ENCODE results near the gene TIMM29.

Gene TIMM29

DNA sequence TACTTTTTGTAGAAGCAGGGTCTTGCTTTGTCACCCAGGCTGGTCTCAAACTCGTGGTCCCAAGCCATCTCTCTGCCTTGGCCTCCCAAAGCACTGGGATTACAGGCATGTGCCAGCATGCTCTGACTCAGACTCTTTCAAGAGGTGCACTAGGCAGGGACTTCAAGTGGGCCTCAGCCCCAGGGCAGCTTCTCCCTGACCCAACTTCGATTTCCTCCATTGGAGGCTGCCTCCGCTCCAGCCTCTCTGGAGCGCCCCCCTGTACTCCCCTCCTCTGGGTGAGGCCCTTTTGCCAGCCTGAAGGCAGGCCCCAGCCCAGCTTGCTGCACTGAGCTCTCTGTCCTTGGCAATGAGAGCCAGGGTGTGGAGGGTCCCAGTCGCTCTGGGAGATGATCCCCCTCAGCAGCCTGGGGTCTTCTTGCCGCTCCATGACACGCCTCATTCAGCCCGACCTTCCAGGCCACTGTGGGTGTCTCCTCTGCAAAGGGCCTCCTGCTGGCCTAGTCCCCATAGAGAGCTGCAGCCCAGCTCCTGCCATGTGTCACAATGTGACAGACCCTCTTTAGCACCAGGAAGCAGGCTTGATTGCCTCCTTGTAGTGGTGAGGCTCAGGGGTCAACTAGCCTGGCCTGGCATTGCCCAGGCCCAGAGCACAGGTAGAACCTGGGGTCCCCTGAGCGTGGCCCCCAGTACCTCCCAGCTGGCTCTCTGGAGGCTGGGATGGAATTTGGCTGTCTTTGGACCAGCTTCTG, 40.8 kb upstream of the TIMM29 start:
- H3K4me3 ChIP-seq (ENCODE audit: low read depth, low read length), result no peak overlapping the region
- no peaks in the 10 kb centered on the region for H3K4me1 ChIP-seq
- H3K36me3 ChIP-seq, result no peaks in the 10 kb centered on the region
- TF ChIP-seq, protein P1, sequence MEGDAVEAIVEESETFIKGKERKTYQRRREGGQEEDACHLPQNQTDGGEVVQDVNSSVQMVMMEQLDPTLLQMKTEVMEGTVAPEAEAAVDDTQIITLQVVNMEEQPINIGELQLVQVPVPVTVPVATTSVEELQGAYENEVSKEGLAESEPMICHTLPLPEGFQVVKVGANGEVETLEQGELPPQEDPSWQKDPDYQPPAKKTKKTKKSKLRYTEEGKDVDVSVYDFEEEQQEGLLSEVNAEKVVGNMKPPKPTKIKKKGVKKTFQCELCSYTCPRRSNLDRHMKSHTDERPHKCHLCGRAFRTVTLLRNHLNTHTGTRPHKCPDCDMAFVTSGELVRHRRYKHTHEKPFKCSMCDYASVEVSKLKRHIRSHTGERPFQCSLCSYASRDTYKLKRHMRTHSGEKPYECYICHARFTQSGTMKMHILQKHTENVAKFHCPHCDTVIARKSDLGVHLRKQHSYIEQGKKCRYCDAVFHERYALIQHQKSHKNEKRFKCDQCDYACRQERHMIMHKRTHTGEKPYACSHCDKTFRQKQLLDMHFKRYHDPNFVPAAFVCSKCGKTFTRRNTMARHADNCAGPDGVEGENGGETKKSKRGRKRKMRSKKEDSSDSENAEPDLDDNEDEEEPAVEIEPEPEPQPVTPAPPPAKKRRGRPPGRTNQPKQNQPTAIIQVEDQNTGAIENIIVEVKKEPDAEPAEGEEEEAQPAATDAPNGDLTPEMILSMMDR (IDR thresholded peaks at IDR 0.05; ENCODE audit: low read depth, low read length), result no peak
- no peaks in the 10 kb centered on the region for H3K27me3 ChIP-seq
- DNase-seq, result no peak
- H3K9me3 ChIP-seq, result no peaks in the 10 kb centered on the region

DNA sequence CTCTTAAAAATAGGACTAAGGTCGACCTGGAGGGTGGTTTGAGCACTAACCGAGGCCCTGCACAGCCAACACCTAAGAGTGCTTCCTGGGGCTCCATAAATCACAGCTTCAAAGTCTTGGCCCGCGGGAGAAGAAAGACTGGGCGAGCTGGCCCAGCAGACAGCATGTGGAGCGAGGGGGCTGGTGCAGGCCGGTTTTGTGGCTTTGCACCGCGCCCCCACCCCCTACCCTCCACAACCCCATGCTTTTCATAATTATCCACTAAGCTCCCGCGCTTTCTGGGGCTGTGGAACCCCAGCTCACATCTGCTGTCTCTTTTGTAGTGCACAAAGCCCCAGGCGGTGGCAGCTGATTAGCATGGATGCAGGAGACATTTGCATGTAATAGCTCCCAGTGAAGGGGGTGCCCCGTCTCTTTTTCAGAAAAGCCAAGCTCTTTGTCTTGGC, 40.2 kb upstream of the TIMM29 start:
- no peak for DNase-seq
- no peaks in the 10 kb centered on the region for H3K27me3 ChIP-seq
- TF ChIP-seq, protein P1 (IDR thresholded peaks at IDR 0.05; ENCODE audit: low read depth, low read length), result no peak
- no peaks in the 10 kb centered on the region for H3K9me3 ChIP-seq
- no peak overlapping the region for H3K4me3 ChIP-seq (ENCODE audit: low read depth, low read length)
- no peaks in the 10 kb centered on the region for H3K36me3 ChIP-seq
- H3K4me1 ChIP-seq, result no peaks in the 10 kb centered on the region

- no peaks in the 10 kb centered on the region for H3K4me1 ChIP-seq
- H3K4me3 ChIP-seq (ENCODE audit: low read depth, low read length), result no peak overlapping the region
- no peak for DNase-seq
- no peaks in the 10 kb centered on the region for H3K36me3 ChIP-seq
- no peaks in the 10 kb centered on the region for H3K9me3 ChIP-seq
- H3K27me3 ChIP-seq, result no peaks in the 10 kb centered on the region
- TF ChIP-seq, protein P1 (IDR thresholded peaks at IDR 0.05; ENCODE audit: low read depth, low read length), result no peak
These were observed 38.7 kb upstream of the TIMM29 start for GRCh38 chr19:10889880-10890279.

DNA sequence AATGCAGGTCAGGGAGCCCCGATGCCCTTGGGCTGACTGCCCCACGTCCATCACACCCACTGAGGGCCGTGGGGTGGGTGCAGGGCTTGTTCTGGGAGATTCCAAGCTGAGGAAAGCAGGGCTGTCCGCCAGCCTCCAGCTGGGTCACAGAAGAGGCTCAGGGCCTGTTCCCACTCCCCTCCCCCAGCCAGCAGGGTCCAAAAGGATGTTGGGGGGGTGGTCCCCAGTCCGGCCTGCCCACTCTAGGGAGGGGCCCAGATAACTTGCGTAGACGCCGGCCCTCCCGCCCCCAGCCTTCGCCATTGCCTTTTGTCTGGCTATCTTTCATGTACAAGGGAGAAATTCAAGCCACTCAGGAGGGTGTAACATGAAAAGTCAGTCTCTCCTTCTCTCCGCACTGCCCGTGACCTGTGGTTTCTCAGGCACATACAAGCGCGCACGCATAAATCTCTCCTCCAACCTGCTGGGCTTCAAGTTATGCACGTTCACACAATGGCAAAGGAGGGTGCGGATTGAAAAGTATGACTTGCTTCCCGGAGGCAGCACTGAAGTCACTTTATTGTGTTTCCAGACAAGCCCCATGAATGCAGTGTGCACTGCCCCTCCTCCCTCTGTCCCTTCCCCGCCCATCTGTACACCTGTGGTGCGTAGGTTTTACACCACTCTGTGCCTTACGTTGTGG, 37.1 kb upstream of the TIMM29 start:
- Histone ChIP-seq H3K4me3 (ENCODE audit: low read depth, low read length) (no peak overlapping the region), H3K36me3 (no peaks in the 10 kb centered on the region), H3K9me3 (no peaks in the 10 kb centered on the region), H3K4me1 (no peaks in the 10 kb centered on the region), H3K27me3 (no peaks in the 10 kb centered on the region)
- TF ChIP-seq, protein P1 (IDR thresholded peaks at IDR 0.05; ENCODE audit: low read depth, low read length), result no peak
- no peak for DNase-seq

DNA sequence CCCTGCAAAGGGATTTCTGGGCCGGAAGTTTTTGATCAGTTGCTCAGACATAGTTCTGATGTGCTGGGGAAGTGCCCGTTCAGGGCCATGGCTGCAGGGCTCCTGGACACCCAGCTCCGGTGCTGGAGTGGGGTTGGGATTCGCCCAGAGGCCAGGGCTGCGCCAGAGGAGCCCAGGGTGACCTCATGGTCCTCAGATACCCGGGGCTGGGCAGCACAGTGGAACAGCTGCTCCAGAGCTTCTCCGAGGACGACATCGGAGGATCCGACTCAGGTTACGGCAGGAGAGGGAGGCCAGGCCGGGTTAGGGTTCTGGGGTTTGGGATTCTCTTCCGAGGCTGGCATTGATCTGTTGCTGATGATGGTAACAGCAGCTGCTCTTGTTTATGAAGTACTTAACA, 36.4 kb upstream of the TIMM29 start:
- Histone ChIP-seq H3K9me3 (no peaks in the 10 kb centered on the region), H3K4me3 (ENCODE audit: low read depth, low read length) (no peak overlapping the region), H3K27me3 (no peaks in the 10 kb centered on the region), H3K4me1 (no peaks in the 10 kb centered on the region), H3K36me3 (no peaks in the 10 kb centered on the region)
- DNase-seq, result no peak
- TF ChIP-seq, protein P1 (IDR thresholded peaks at IDR 0.05; ENCODE audit: low read depth, low read length), result no peak

DNA sequence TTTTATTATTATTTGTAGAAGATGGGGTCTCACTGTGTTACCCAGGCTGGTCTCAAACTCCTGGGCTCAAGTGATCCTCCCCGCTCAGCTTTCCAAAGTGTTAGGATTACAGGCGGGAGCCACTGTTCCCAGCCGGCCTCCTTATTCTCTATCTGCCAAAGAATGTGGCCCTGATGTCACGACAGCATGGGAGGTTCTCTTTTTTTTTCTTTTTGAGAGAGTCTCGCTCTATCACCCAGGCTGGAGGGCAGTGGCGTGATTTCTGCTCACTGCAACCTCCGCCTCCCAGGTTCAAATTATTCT, 33.7 kb upstream of the TIMM29 start:
- H3K36me3 ChIP-seq, result no peaks in the 10 kb centered on the region

More for the DNA sequence above, 33.7 kb upstream of the TIMM29 start:
- Histone ChIP-seq H3K4me3 (ENCODE audit: low read depth, low read length) (no peak overlapping the region), H3K9me3 (no peaks in the 10 kb centered on the region), H3K4me1 (peaks cover 8% of the 10 kb centered on the region), H3K27me3 (no peaks in the 10 kb centered on the region)
- no peak for DNase-seq
- TF ChIP-seq, protein P1 (IDR thresholded peaks at IDR 0.05; ENCODE audit: low read depth, low read length), result no peak
